Central memory CD8-positive, alpha-beta T cell (primary cell): ENCODE measurements around the gene TIMP1.

Experiments used
- ATAC-seq: fragments of 150-1000 bp; cut with Tn5 transposase; replicated peaks from 2 replicates; pipeline ENCODE4 v1.10.0; 2022; ENCODE audit warnings: mild to moderate bottlenecking, moderate FRiP score, moderate number of reproducible peaks; ENCODE audit not compliant: poor library complexity, severe bottlenecking; ENCODE audit errors: extremely low read depth
- DNase-seq, 2 donors: peaks; one replicate each; pipeline ENCODE4 v3.0.0; 2021; ENCODE audit warnings: low spot score in 2 of 2
- H3K27ac Mint-ChIP-seq: one replicate; pipeline ENCODE4 v1.8.0; 2022; ENCODE audit warnings: low read depth, mild to moderate bottlenecking, moderate library complexity, mixed read lengths
- H3K27me3 Mint-ChIP-seq: one replicate; pipeline ENCODE4 v1.8.0; 2022; ENCODE audit warnings: mixed read lengths
- H3K36me3 Mint-ChIP-seq: one replicate; pipeline ENCODE4 v1.8.0; 2022; ENCODE audit warnings: mild to moderate bottlenecking, moderate library complexity, mixed read lengths; ENCODE audit not compliant: insufficient read depth
- H3K4me1 Mint-ChIP-seq: one replicate; pipeline ENCODE4 v1.8.0; 2022; ENCODE audit warnings: mixed read lengths
- H3K4me3 Mint-ChIP-seq: one replicate; pipeline ENCODE4 v1.8.0; 2022; ENCODE audit warnings: mild to moderate bottlenecking, moderate library complexity, mixed read lengths
- H3K9me3 Mint-ChIP-seq: one replicate; pipeline ENCODE4 v1.8.0; 2022; ENCODE audit warnings: mixed read lengths

The TIMP1 gene

GRCh38 chrX:47564438-47565085 lies 17.7 kb upstream of the TIMP1 start:
- H3K27ac Mint-ChIP-seq: peak overlapping the region; percentile 53
- H3K9me3 Mint-ChIP-seq: no peaks in the 10 kb centered on the region
- peaks cover 35% of the 10 kb centered on the region for H3K4me1 Mint-ChIP-seq
- H3K27me3 Mint-ChIP-seq: no peaks in the 10 kb centered on the region
- DNase-seq: no peak
- peaks cover 49% of the 10 kb centered on the region for H3K36me3 Mint-ChIP-seq
- no peak for ATAC-seq
- H3K4me3 Mint-ChIP-seq: peak overlapping the region; percentile 48

GRCh38 chrX:47566841-47567240 lies 15.4 kb upstream of the TIMP1 start:
- no peak for DNase-seq
- Mint-ChIP-seq H3K4me3 (no peak overlapping the region), H3K27me3 (no peaks in the 10 kb centered on the region), H3K4me1 (peaks cover 32% of the 10 kb centered on the region), H3K36me3 (peaks cover 57% of the 10 kb centered on the region), H3K27ac (no peak overlapping the region), H3K9me3 (no peaks in the 10 kb centered on the region)
- ATAC-seq: no peak

- DNase-seq: no peak
- Mint-ChIP-seq H3K27ac (no peak overlapping the region), H3K27me3 (no peaks in the 10 kb centered on the region), H3K4me1 (peaks cover 41% of the 10 kb centered on the region), H3K36me3 (peaks cover 52% of the 10 kb centered on the region), H3K4me3 (no peak overlapping the region), H3K9me3 (no peaks in the 10 kb centered on the region)
- ATAC-seq: no peak
Observed at GRCh38 chrX:47568656-47569295, 13.5 kb upstream of the TIMP1 start.

- Mint-ChIP-seq H3K27ac (peak overlapping the region; percentile 84), H3K9me3 (no peaks in the 10 kb centered on the region), H3K4me3 (no peak overlapping the region), H3K4me1 (peaks cover 33% of the 10 kb centered on the region), H3K36me3 (peaks cover 42% of the 10 kb centered on the region), H3K27me3 (no peaks in the 10 kb centered on the region)
- DNase-seq (no peak), ATAC-seq (no peak)
Observed at GRCh38 chrX:47570794-47571193, 11.4 kb upstream of the TIMP1 start.

GRCh38 chrX:47571215-47571614 lies 11.0 kb upstream of the TIMP1 start:
- ATAC-seq (no peak), DNase-seq (no peak)
- Mint-ChIP-seq H3K9me3 (no peaks in the 10 kb centered on the region), H3K36me3 (peaks cover 42% of the 10 kb centered on the region), H3K27ac (peak overlapping the region; percentile 84), H3K27me3 (no peaks in the 10 kb centered on the region), H3K4me3 (no peak overlapping the region), H3K4me1 (peaks cover 33% of the 10 kb centered on the region)

- peaks cover 42% of the 10 kb centered on the region for H3K36me3 Mint-ChIP-seq
Observed at GRCh38 chrX:47571896-47572295, 10.3 kb upstream of the TIMP1 start.

GRCh38 chrX:47572773-47573340 lies 9.4 kb upstream of the TIMP1 start:
- no peaks in the 10 kb centered on the region for H3K27me3 Mint-ChIP-seq
- no peaks in the 10 kb centered on the region for H3K9me3 Mint-ChIP-seq
- peak overlapping the region; percentile 84 for H3K27ac Mint-ChIP-seq
- no peak for DNase-seq
- no peak overlapping the region for H3K4me3 Mint-ChIP-seq
- ATAC-seq: no peak
- peaks cover 37% of the 10 kb centered on the region for H3K36me3 Mint-ChIP-seq
- peaks cover 28% of the 10 kb centered on the region for H3K4me1 Mint-ChIP-seq

More at GRCh38 chrX:47571896-47572295, 10.3 kb upstream of the TIMP1 start:
- DNase-seq (no peak), ATAC-seq (no peak)
- Mint-ChIP-seq H3K4me1 (peaks cover 28% of the 10 kb centered on the region), H3K27ac (peak overlapping the region; percentile 84), H3K9me3 (no peaks in the 10 kb centered on the region), H3K27me3 (no peaks in the 10 kb centered on the region), H3K4me3 (no peak overlapping the region)

- H3K27me3 Mint-ChIP-seq: no peaks in the 10 kb centered on the region
- no peak overlapping the region for H3K4me3 Mint-ChIP-seq
- no peak for ATAC-seq
- no peak for DNase-seq
- H3K27ac Mint-ChIP-seq: no peak overlapping the region
- H3K36me3 Mint-ChIP-seq: peaks cover 34% of the 10 kb centered on the region
- H3K4me1 Mint-ChIP-seq: peaks cover 28% of the 10 kb centered on the region
- H3K9me3 Mint-ChIP-seq: no peaks in the 10 kb centered on the region
Observed at GRCh38 chrX:47573341-47574075, 8.7 kb upstream of the TIMP1 start.

- no peak overlapping the region for H3K27ac Mint-ChIP-seq
- no peaks in the 10 kb centered on the region for H3K27me3 Mint-ChIP-seq
- ATAC-seq (no peak), DNase-seq (no peak)
- H3K4me3 Mint-ChIP-seq: no peak overlapping the region
- no peaks in the 10 kb centered on the region for H3K9me3 Mint-ChIP-seq
- H3K36me3 Mint-ChIP-seq: peaks cover 28% of the 10 kb centered on the region
- peaks cover 24% of the 10 kb centered on the region for H3K4me1 Mint-ChIP-seq
Observed at GRCh38 chrX:47574076-47574546, 8.1 kb upstream of the TIMP1 start.

GRCh38 chrX:47574547-47575301 lies 7.5 kb upstream of the TIMP1 start:
- no peak for ATAC-seq
- Mint-ChIP-seq H3K4me1 (peaks cover 22% of the 10 kb centered on the region), H3K27ac (no peak overlapping the region), H3K27me3 (no peaks in the 10 kb centered on the region), H3K9me3 (no peaks in the 10 kb centered on the region), H3K36me3 (peaks cover 24% of the 10 kb centered on the region), H3K4me3 (no peak overlapping the region)
- DNase-seq: no peak

- Mint-ChIP-seq H3K9me3 (no peaks in the 10 kb centered on the region), H3K4me3 (no peak overlapping the region), H3K27me3 (no peaks in the 10 kb centered on the region), H3K27ac (no peak overlapping the region), H3K36me3 (peaks cover 12% of the 10 kb centered on the region), H3K4me1 (peaks cover 15% of the 10 kb centered on the region)
- DNase-seq (no peak), ATAC-seq (no peak)
Observed at GRCh38 chrX:47576021-47576898, 6.0 kb upstream of the TIMP1 start.
